Mammary epithelial cell (primary cell): ENCODE data around the gene KCNIP1.

Source experiments
- CTCF ChIP-seq, 2 donors: IDR thresholded peaks in 1 of 2; conservative IDR thresholded peaks in 1 of 2; 2 replicates each; pipeline ENCODE4 v1.5.1; 2011 to 2012; ENCODE audit warnings: inconsistent platforms in 2 of 2, low read length in 2 of 2, mild to moderate bottlenecking in 2 of 2, control low read depth in 1 of 2, low read depth in 1 of 2; ENCODE audit not compliant: insufficient read depth in 1 of 2; ENCODE audit errors: extremely low read depth in 1 of 2
- EZH2 ChIP-seq: IDR thresholded peaks from 2 replicates; pipeline ENCODE4 v1.6.1; 2012; ENCODE audit warnings: low read length, inconsistent platforms, borderline replicate concordance

DNA sequence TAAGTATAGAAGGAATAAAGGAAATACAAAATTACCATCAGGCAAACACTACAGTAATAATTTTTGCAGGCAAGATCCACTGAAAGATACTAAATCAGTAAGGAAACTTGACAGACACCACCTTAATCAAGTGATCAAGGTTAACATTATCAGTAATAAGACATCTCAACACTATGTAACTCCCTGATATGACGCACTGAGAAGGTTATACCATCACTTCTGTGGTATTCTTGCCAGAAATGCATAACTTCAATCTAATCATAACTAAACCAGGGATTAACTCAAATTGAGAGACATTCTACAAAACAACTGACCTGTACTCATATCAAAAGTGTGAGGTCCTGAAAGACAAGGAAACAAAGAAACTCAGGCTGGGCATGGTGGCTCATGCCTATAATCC, 227.2 kb downstream of the KCNIP1 start:
- no peak for TF ChIP-seq CTCF (conservative IDR thresholded peaks at IDR 0.05 in 1 of 2, IDR thresholded peaks at IDR 0.05 in 1 of 2; ENCODE audit: extremely low read depth in 1 of 2, insufficient read depth in 1 of 2, low read depth in 1 of 2, low read length in 2 of 2)
- TF ChIP-seq EZH2, result no peak
